SK-N-SH (cell line): Measurements from ENCODE around the gene LIMA1. TPM values are rescaled to one million over a fixed set of nuclear protein-coding genes. Genes with fewer than 3 reads are reported as not detected.

Experiments used
- CTCF ChIA-PET: fragments of 300-600, 350-600 bp; formaldehyde crosslinking; extraction: SDS; loops from one replicate; lab custom pipeline; 2021; lab: Yijun Ruan, JAX
- POLR2A ChIA-PET: fragments of 350-600 bp; sonication (Branson Sonifier 250); formaldehyde crosslinking; extraction: SDS; loops from one replicate; lab custom pipeline; 2020; ENCODE audit warnings: antibody characterized with exemption, inconsistent platforms; lab: Yijun Ruan, JAX
- DNase-seq: peaks from one replicate; pipeline ENCODE4 v3.0.0; 2012
- H2AFZ ChIP-seq: fragments of 200-600 bp; sonication (generic); 2 replicates; pipeline ENCODE4 v1.8.1; 2016; ENCODE audit warnings: antibody characterized with exemption, mild to moderate bottlenecking, low read depth
- H3F3A ChIP-seq: fragments of 200-600 bp; sonication (generic); replicated peaks from 2 replicates; pipeline ENCODE3; 2016; ENCODE audit warnings: antibody characterized with exemption, mild to moderate bottlenecking; ENCODE audit not compliant: insufficient read depth
- H3K27ac ChIP-seq, 2 experiments: fragments of 200-500 bp in 1 of 2; fragments of 200-600 bp in 1 of 2; sonication (Bioruptor generic) in 1 of 2; sonication (generic), shearing (Covaris generic) in 1 of 2; 2 replicates each; pipeline versions ENCODE4 v1.5.1 to v1.6.1; 2014 to 2016; ENCODE audit warnings: low read depth in 2 of 2, inconsistent platforms in 1 of 2, low read length in 1 of 2, mild to moderate bottlenecking in 1 of 2, mixed read lengths in 1 of 2
- H3K27me3 ChIP-seq: fragments of 200-600 bp; sonication (generic), shearing (Covaris generic); 2 replicates; pipeline ENCODE4 v1.6.1; 2016; ENCODE audit warnings: mixed run types; ENCODE audit not compliant: insufficient read depth
- H3K36me3 ChIP-seq, 2 experiments: fragments of 200-500 bp in 1 of 2; fragments of 200-600 bp in 1 of 2; sonication (Bioruptor generic) in 1 of 2; sonication (generic) in 1 of 2; replicated peaks in 1 of 2; 2 replicates each; pipeline versions ENCODE3 to v1.5.1; 2014 to 2016; ENCODE audit warnings: low read length in 1 of 2, mild to moderate bottlenecking in 1 of 2; ENCODE audit not compliant: insufficient read depth in 2 of 2, control insufficient read depth in 1 of 2
- H3K4me1 ChIP-seq, 2 experiments: fragments of 200-500 bp in 1 of 2; fragments of 200-600 bp in 1 of 2; sonication (Bioruptor generic) in 1 of 2; sonication (generic), shearing (Covaris generic) in 1 of 2; 2 replicates each; pipeline versions ENCODE4 v1.5.1 to v1.6.1; 2014 to 2016; ENCODE audit warnings: low read depth in 1 of 2, low read length in 1 of 2, mixed run types in 1 of 2; ENCODE audit not compliant: insufficient read depth in 2 of 2, control insufficient read depth in 1 of 2
- H3K4me2 ChIP-seq: fragments of 200-600 bp; sonication (generic), shearing (Covaris generic); 2 replicates; pipeline ENCODE4 v1.6.1; 2017; ENCODE audit warnings: mixed run types
- H3K4me3 ChIP-seq, 2 experiments: fragments of 200-500 bp in 1 of 2; fragments of 200-600 bp in 1 of 2; sonication (Bioruptor generic) in 1 of 2; sonication (generic), shearing (Covaris generic) in 1 of 2; 2 replicates each; pipeline versions ENCODE4 v1.5.1 to v1.8.1; 2014 to 2016; ENCODE audit warnings: low read depth in 2 of 2, inconsistent platforms in 1 of 2, low read length in 1 of 2, mild to moderate bottlenecking in 1 of 2, mixed read lengths in 1 of 2, moderate library complexity in 1 of 2
- H3K79me2 ChIP-seq: fragments of 200-600 bp; sonication (generic); 2 replicates; pipeline ENCODE4 v1.8.1; 2017; ENCODE audit warnings: mild to moderate bottlenecking; ENCODE audit not compliant: insufficient read depth
- H3K9ac ChIP-seq: fragments of 200-600 bp; sonication (generic); 2 replicates; pipeline ENCODE4 v1.6.1; 2017; ENCODE audit warnings: mixed run types
- H3K9me2 ChIP-seq: fragments of 200-600 bp; sonication (generic); 2 replicates; pipeline ENCODE4 v1.6.1; 2017; ENCODE audit warnings: mixed run types
- H3K9me3 ChIP-seq: fragments of 200-600 bp; sonication (generic); 2 replicates; pipeline ENCODE4 v1.6.1; 2017; ENCODE audit warnings: mixed run types, mild to moderate bottlenecking, moderate library complexity
- H4K20me1 ChIP-seq: fragments of 200-600 bp; sonication (generic); 2 replicates; pipeline ENCODE4 v1.6.1; 2017; ENCODE audit warnings: mild to moderate bottlenecking, mixed run types; ENCODE audit not compliant: insufficient read depth
- CHD2 ChIP-seq: fragments of 150-350 bp; IDR thresholded peaks from 2 replicates; pipeline ENCODE4 v1.6.1; 2018; ENCODE audit warnings: low read length; ENCODE audit not compliant: partially characterized antibody
- ELF1 ChIP-seq: IDR thresholded peaks from 2 replicates; pipeline ENCODE4 v1.4.0; 2012
- EZH2phosphoT487 ChIP-seq: fragments of 200-600 bp; sonication (generic); IDR thresholded peaks from 2 replicates; pipeline ENCODE4 v1.6.1; 2017; ENCODE audit warnings: low read depth, mixed run types, mild to moderate bottlenecking, antibody characterized with exemption, moderate library complexity, borderline replicate concordance
- FOSL2 ChIP-seq: IDR thresholded peaks from 2 replicates; pipeline ENCODE4 v1.4.0; 2012; ENCODE audit warnings: low read depth, mild to moderate bottlenecking, moderate library complexity, borderline replicate concordance
- GATA2 ChIP-seq: sonication (generic); formaldehyde crosslinking; IDR thresholded peaks from 2 replicates; pipeline ENCODE4 v1.5.0; 2020; ENCODE audit warnings: mild to moderate bottlenecking, missing genetic modification reagents
- JUND ChIP-seq: IDR thresholded peaks from 2 replicates; pipeline ENCODE4 v1.4.0; 2012
- MEF2A ChIP-seq: IDR thresholded peaks from 2 replicates; pipeline ENCODE4 v1.4.0; 2012; ENCODE audit warnings: low read depth, borderline replicate concordance
- MXI1 ChIP-seq: IDR thresholded peaks from 2 replicates; pipeline ENCODE4 v1.6.1; 2012; ENCODE audit warnings: mild to moderate bottlenecking, low read depth, low read length, improper control_type of control experiment
- NFIC ChIP-seq: IDR thresholded peaks from 2 replicates; pipeline ENCODE4 v1.4.0; 2012; ENCODE audit warnings: borderline replicate concordance
- POLR2AphosphoS5 ChIP-seq: IDR thresholded peaks from 2 replicates; pipeline ENCODE4 v1.6.1; 2012; ENCODE audit warnings: low read depth, low read length
- RAD21 ChIP-seq: IDR thresholded peaks from 2 replicates; pipeline ENCODE4 v1.6.1; 2012; ENCODE audit warnings: mild to moderate bottlenecking, low read length
- RCOR1 ChIP-seq: fragments of 150-350 bp; IDR thresholded peaks from 2 replicates; pipeline ENCODE4 v1.6.1; 2017; ENCODE audit warnings: antibody characterized with exemption, low read length
- RFX5 ChIP-seq: IDR thresholded peaks from 2 replicates; pipeline ENCODE4 v1.6.1; 2012; ENCODE audit warnings: mild to moderate bottlenecking, improper control_type of control experiment, low read length
- RXRA ChIP-seq: IDR thresholded peaks from 2 replicates; pipeline ENCODE4 v1.4.0; 2012; ENCODE audit warnings: low read depth, mild to moderate bottlenecking, borderline replicate concordance
- SIN3A ChIP-seq: IDR thresholded peaks from 2 replicates; pipeline ENCODE4 v1.6.1; 2012; ENCODE audit warnings: low read depth, mild to moderate bottlenecking, low read length, moderate library complexity, borderline replicate concordance
- SMC3 ChIP-seq: IDR thresholded peaks from 2 replicates; pipeline ENCODE4 v1.6.1; 2012; ENCODE audit warnings: low read depth, low read length, improper control_type of control experiment
- TCF12 ChIP-seq: IDR thresholded peaks from 2 replicates; pipeline ENCODE4 v1.4.0; 2012
- TEAD4 ChIP-seq: IDR thresholded peaks from 2 replicates; pipeline ENCODE4 v1.4.0; 2012; ENCODE audit warnings: mild to moderate bottlenecking, borderline replicate concordance; ENCODE audit not compliant: insufficient read depth
- YY1 ChIP-seq: IDR thresholded peaks from 2 replicates; pipeline ENCODE4 v1.4.0; 2012; ENCODE audit warnings: low read depth, mild to moderate bottlenecking
- WGBS: methylation state at CpG from one replicate; pipeline ENCODE4 v1.1.6; 2017; ENCODE audit warnings: low lambda C conversion rate; 5-methylcytosine and 5-hydroxymethylcytosine counted together
- polyA plus RNA-seq, 3 experiments: library from polyadenylated mRNA; depleted of rRNA; stranded (reverse); fragments of >200 nt; gene quantifications; 2 replicates each; pipeline ENCODE4 v1.2.3, GENCODE V29; 2012
- TF ChIP-seq, protein P1 (sequence below): IDR thresholded peaks from 2 replicates; pipeline ENCODE4; 2012
- TF ChIP-seq, protein P2 (sequence below): IDR thresholded peaks from 2 replicates; pipeline ENCODE4 v1.6.1; 2012; ENCODE audit warnings: mild to moderate bottlenecking, low read depth, low read length, moderate library complexity
- TF ChIP-seq, protein P3 (sequence below): IDR thresholded peaks from 2 replicates; pipeline ENCODE4 v1.4.0; 2012; ENCODE audit warnings: low read depth, borderline replicate concordance
- TF ChIP-seq, protein P4 (sequence below): IDR thresholded peaks from 2 replicates; pipeline ENCODE4 v1.4.0; 2012; ENCODE audit warnings: low read depth, borderline replicate concordance
- TF ChIP-seq, protein P5 (sequence below): fragments of 200-600 bp; sonication (generic); IDR thresholded peaks from 2 replicates; pipeline ENCODE4 v1.6.1; 2017; ENCODE audit warnings: antibody characterized with exemption, mild to moderate bottlenecking, moderate library complexity

The LIMA1 gene
- 96.6 and 148 TPM in 2 replicates for polyA plus RNA-seq (2012; rRNA removed)
- 115 and 130 TPM in 2 replicates for polyA plus RNA-seq (2012; cell fraction: cytosol; rRNA removed)
- polyA plus RNA-seq (2012; cell fraction: nucleus; rRNA removed): 210 and 318 TPM in 2 replicates

DNA sequence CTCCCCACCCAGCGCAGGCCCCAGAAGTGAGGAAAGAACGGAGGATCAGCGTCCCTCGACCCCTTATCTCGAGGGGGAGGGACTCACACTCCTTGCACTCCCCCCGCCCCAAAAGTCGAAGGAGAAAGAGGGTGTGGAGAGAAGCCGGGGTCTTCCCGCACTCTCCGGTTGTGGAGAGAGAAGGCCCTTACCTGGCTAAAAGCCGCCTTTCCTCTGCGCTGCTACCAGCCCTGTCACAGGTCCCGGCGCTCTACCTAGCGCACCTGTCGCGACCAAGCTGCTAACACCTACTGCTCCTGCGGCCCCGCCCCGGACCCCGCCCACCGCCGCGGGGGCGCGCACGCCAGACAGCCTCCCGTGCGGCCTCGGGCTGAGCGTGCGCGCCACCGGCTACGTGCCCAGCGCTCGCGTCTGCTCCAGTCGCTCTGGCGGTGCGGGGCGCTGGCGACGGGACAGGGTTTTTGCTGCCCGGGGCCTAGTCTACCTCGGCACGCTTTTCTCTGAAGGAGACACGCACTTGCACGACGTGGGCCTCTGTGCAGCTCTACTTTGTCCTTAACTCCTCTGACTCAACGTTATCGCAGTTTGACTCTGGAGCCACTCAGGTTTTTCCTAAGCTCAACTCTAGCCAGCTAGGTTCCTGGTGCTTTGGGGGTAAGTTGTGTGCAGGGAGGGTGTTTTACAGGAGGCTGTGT lies at the start of gene LIMA1:
TSS of gene LIMA1 (minus strand) at position 292 of the 695 bp plus-strand sequence. CDS start 34,769 bp downstream, outside the sequence.
- Histone ChIP-seq H3K9me3 (no peaks in the 10 kb centered on the region), H3K4me2 (peak within 1 kb of the TSS; percentile 85), H3K4me1 (peaks cover 0 to 12% of the 10 kb centered on the region in 2 experiments; a peak in 2 of 4 replicates), H3K27ac (peak within 1 kb of the TSS; percentile 61 to 86; a peak in 3 of 4 replicates), H3K9me2 (no peaks in the 10 kb centered on the region), H3K79me2 (peaks cover 13% of the 10 kb centered on the region; the same call in 1 of the 2 replicates), H3K36me3 (no peaks in the 10 kb centered on the region), H3K9ac (peak within 1 kb of the TSS; percentile 77), H3F3A (no peaks in the 10 kb centered on the region), H3K27me3 (no peaks in the 10 kb centered on the region), H3K4me3 (peak within 1 kb of the TSS; percentile 79 to 93), H4K20me1 (no peaks in the 10 kb centered on the region), H2AFZ (peak within 1 kb of the TSS; percentile 99)
- ChIA-PET POLR2A (interaction anchor here (0.6 to 0.9 kb wide), 4 partner anchors 18 to 199 kb away, joined by 3 to 4 read pairs (median 3); partner anchors contain the start of gene LARP4), CTCF (interaction anchor here (0.7 to 1.4 kb wide), 6 partner anchors 22 to 151 kb away, joined by 3 to 6 read pairs (median 4); no protein-coding TSS in a partner anchor)
- DNase-seq: peak; percentile 97
- under 1% methylated on average over 20 of the region's 52 CpGs for WGBS
- TF ChIP-seq, protein P1, sequence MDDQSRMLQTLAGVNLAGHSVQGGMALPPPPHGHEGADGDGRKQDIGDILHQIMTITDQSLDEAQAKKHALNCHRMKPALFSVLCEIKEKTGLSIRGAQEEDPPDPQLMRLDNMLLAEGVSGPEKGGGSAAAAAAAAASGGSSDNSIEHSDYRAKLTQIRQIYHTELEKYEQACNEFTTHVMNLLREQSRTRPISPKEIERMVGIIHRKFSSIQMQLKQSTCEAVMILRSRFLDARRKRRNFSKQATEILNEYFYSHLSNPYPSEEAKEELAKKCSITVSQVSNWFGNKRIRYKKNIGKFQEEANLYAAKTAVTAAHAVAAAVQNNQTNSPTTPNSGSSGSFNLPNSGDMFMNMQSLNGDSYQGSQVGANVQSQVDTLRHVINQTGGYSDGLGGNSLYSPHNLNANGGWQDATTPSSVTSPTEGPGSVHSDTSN: no peak
- TF ChIP-seq YY1 (no peak), NFIC (no peak), TCF12 (no peak), RAD21 (no peak), RCOR1 (0 out of 2 replicates have a peak, but pooled peaks have one; percentile 34), TEAD4 (no peak), MEF2A (no peak), SIN3A (peak; percentile 74; the same call in 1 of the 2 replicates), GATA2 (CRISPR knock-in tag) (no peak), POLR2AphosphoS5 (peak; percentile 90), EZH2phosphoT487 (no peak), ELF1 (no peak), SMC3 (0 out of 2 replicates have a peak, but pooled peaks have one; percentile 9), RXRA (no peak), MXI1 (peak; percentile 64; the same call in 1 of the 2 replicates), CHD2 (no peak), RFX5 (no peak), FOSL2 (no peak), JUND (no peak)
- TF ChIP-seq, protein P2, sequence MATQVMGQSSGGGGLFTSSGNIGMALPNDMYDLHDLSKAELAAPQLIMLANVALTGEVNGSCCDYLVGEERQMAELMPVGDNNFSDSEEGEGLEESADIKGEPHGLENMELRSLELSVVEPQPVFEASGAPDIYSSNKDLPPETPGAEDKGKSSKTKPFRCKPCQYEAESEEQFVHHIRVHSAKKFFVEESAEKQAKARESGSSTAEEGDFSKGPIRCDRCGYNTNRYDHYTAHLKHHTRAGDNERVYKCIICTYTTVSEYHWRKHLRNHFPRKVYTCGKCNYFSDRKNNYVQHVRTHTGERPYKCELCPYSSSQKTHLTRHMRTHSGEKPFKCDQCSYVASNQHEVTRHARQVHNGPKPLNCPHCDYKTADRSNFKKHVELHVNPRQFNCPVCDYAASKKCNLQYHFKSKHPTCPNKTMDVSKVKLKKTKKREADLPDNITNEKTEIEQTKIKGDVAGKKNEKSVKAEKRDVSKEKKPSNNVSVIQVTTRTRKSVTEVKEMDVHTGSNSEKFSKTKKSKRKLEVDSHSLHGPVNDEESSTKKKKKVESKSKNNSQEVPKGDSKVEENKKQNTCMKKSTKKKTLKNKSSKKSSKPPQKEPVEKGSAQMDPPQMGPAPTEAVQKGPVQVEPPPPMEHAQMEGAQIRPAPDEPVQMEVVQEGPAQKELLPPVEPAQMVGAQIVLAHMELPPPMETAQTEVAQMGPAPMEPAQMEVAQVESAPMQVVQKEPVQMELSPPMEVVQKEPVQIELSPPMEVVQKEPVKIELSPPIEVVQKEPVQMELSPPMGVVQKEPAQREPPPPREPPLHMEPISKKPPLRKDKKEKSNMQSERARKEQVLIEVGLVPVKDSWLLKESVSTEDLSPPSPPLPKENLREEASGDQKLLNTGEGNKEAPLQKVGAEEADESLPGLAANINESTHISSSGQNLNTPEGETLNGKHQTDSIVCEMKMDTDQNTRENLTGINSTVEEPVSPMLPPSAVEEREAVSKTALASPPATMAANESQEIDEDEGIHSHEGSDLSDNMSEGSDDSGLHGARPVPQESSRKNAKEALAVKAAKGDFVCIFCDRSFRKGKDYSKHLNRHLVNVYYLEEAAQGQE: no peak
- TF ChIP-seq, protein P3, sequence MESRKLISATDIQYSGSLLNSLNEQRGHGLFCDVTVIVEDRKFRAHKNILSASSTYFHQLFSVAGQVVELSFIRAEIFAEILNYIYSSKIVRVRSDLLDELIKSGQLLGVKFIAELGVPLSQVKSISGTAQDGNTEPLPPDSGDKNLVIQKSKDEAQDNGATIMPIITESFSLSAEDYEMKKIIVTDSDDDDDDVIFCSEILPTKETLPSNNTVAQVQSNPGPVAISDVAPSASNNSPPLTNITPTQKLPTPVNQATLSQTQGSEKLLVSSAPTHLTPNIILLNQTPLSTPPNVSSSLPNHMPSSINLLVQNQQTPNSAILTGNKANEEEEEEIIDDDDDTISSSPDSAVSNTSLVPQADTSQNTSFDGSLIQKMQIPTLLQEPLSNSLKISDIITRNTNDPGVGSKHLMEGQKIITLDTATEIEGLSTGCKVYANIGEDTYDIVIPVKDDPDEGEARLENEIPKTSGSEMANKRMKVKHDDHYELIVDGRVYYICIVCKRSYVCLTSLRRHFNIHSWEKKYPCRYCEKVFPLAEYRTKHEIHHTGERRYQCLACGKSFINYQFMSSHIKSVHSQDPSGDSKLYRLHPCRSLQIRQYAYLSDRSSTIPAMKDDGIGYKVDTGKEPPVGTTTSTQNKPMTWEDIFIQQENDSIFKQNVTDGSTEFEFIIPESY: no peak
- TF ChIP-seq, protein P4, sequence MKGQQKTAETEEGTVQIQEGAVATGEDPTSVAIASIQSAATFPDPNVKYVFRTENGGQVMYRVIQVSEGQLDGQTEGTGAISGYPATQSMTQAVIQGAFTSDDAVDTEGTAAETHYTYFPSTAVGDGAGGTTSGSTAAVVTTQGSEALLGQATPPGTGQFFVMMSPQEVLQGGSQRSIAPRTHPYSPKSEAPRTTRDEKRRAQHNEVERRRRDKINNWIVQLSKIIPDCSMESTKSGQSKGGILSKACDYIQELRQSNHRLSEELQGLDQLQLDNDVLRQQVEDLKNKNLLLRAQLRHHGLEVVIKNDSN: no peak
- TF ChIP-seq, protein P5, sequence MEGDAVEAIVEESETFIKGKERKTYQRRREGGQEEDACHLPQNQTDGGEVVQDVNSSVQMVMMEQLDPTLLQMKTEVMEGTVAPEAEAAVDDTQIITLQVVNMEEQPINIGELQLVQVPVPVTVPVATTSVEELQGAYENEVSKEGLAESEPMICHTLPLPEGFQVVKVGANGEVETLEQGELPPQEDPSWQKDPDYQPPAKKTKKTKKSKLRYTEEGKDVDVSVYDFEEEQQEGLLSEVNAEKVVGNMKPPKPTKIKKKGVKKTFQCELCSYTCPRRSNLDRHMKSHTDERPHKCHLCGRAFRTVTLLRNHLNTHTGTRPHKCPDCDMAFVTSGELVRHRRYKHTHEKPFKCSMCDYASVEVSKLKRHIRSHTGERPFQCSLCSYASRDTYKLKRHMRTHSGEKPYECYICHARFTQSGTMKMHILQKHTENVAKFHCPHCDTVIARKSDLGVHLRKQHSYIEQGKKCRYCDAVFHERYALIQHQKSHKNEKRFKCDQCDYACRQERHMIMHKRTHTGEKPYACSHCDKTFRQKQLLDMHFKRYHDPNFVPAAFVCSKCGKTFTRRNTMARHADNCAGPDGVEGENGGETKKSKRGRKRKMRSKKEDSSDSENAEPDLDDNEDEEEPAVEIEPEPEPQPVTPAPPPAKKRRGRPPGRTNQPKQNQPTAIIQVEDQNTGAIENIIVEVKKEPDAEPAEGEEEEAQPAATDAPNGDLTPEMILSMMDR: no peak
